Mesothelial cell of epicardium (in vitro differentiated cells): ENCODE data around the gene RSU1. TPM values are rescaled to one million over a fixed set of nuclear protein-coding genes. Genes with fewer than 3 reads are reported as not detected.

Experiments used
- DNase-seq, 2 experiments: peaks; one replicate each; pipeline ENCODE4 v3.0.0; 2021; ENCODE audit warnings: low spot score in 2 of 2; ENCODE audit not compliant: unreplicated experiment in 2 of 2
- H3K27ac Mint-ChIP-seq: 2 replicates; pipeline ENCODE4 v1.8.0; 2021; ENCODE audit warnings: mixed read lengths
- H3K27me3 Mint-ChIP-seq: 2 replicates; pipeline ENCODE4 v1.8.0; 2021; ENCODE audit warnings: low read depth, mixed read lengths
- H3K36me3 Mint-ChIP-seq: 2 replicates; pipeline ENCODE4 v1.8.0; 2021; ENCODE audit warnings: mixed read lengths
- H3K4me1 Mint-ChIP-seq: 2 replicates; pipeline ENCODE4 v1.8.0; 2021; ENCODE audit warnings: mixed read lengths
- H3K4me3 Mint-ChIP-seq: 2 replicates; pipeline ENCODE4 v1.8.0; 2021; ENCODE audit warnings: mild to moderate bottlenecking, moderate library complexity, mixed read lengths
- H3K9me3 Mint-ChIP-seq: 2 replicates; pipeline ENCODE4 v1.8.0; 2021; ENCODE audit warnings: mixed read lengths
- CTCF ChIP-seq: fragments of 200-600 bp; sonication (generic); IDR thresholded peaks from one replicate; pipeline ENCODE4 v1.5.0; 2021; ENCODE audit warnings: antibody characterized with exemption; ENCODE audit not compliant: unreplicated experiment
- total RNA-seq: library from RNA; stranded (reverse); gene quantifications from 3 replicates; pipeline ENCODE4 v1.2.1, GENCODE V29; 2021

RSU1 gene
- total RNA-seq, 1 donor from 2014 or later: 36.2 TPM

- H3K4me1 Mint-ChIP-seq: peaks cover 11% of the 10 kb centered on the region
- no peak for TF ChIP-seq CTCF
- no peak overlapping the region for H3K4me3 Mint-ChIP-seq
- no peaks in the 10 kb centered on the region for H3K36me3 Mint-ChIP-seq
- no peak for DNase-seq
- H3K27me3 Mint-ChIP-seq: peaks cover 4% of the 10 kb centered on the region
- no peaks in the 10 kb centered on the region for H3K9me3 Mint-ChIP-seq
- no peak overlapping the region for H3K27ac Mint-ChIP-seq
These were observed 164.0 kb downstream of the RSU1 start for GRCh38 chr10:16653224-16653623.

GRCh38 chr10:16652154-16652553 is 165.1 kb downstream of the RSU1 start:
- TF ChIP-seq CTCF: no peak
- no peaks in the 10 kb centered on the region for H3K36me3 Mint-ChIP-seq
- no peaks in the 10 kb centered on the region for H3K9me3 Mint-ChIP-seq

DNA sequence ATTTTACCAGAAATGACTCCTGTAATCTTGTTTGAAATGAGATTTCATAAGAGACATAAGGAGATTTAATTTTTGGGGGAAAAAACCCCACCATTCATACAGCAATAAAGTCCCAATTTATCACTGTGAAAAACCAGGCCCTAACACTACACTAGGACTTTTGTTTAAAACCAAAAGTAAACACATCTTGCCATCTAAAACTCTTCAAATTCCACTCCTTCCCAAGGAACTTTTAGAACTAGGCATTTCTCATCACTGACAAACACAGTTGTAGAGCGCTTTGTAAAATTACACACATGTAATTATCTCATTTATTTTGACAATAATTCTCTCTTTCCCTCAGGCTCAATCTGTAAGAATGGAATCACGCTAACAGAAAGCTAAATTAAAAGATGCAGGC is 167.5 kb downstream of the RSU1 start:
- Mint-ChIP-seq H3K4me3 (no peak overlapping the region), H3K27ac (no peak overlapping the region), H3K27me3 (peaks cover 6% of the 10 kb centered on the region), H3K9me3 (no peaks in the 10 kb centered on the region), H3K4me1 (peaks cover 11% of the 10 kb centered on the region), H3K36me3 (no peaks in the 10 kb centered on the region)
- no peak for TF ChIP-seq CTCF
- DNase-seq: no peak

More at GRCh38 chr10:16652154-16652553, 165.1 kb downstream of the RSU1 start:
- DNase-seq: no peak
- Mint-ChIP-seq H3K27me3 (peaks cover 4% of the 10 kb centered on the region), H3K4me3 (no peak overlapping the region), H3K27ac (no peak overlapping the region), H3K4me1 (peaks cover 11% of the 10 kb centered on the region)

DNA sequence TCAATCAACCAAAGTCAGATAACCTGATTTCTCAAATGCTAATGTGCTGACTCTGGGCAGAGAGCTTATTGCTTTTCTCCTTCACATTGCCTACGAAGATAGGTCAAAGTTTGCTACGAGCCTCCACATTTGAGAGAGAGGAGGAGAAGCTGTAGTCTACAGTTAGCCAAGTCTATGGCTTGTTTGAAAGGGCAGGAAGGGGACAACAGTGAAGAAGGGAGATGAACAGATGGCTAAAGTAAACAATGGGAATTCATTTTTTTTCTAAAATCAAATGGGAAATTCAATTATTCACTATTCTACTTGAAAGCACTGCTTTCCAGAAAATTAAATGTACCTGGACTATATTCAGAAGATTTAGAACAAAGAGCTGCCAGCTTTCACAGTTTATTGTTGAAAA is 168.9 kb downstream of the RSU1 start:
- H3K4me1 Mint-ChIP-seq: peaks cover 11% of the 10 kb centered on the region
- no peak for TF ChIP-seq CTCF
- no peak for DNase-seq
- no peaks in the 10 kb centered on the region for H3K36me3 Mint-ChIP-seq
- no peak overlapping the region for H3K27ac Mint-ChIP-seq
- peaks cover 6% of the 10 kb centered on the region for H3K27me3 Mint-ChIP-seq
- H3K4me3 Mint-ChIP-seq: no peak overlapping the region
- H3K9me3 Mint-ChIP-seq: no peaks in the 10 kb centered on the region

DNA sequence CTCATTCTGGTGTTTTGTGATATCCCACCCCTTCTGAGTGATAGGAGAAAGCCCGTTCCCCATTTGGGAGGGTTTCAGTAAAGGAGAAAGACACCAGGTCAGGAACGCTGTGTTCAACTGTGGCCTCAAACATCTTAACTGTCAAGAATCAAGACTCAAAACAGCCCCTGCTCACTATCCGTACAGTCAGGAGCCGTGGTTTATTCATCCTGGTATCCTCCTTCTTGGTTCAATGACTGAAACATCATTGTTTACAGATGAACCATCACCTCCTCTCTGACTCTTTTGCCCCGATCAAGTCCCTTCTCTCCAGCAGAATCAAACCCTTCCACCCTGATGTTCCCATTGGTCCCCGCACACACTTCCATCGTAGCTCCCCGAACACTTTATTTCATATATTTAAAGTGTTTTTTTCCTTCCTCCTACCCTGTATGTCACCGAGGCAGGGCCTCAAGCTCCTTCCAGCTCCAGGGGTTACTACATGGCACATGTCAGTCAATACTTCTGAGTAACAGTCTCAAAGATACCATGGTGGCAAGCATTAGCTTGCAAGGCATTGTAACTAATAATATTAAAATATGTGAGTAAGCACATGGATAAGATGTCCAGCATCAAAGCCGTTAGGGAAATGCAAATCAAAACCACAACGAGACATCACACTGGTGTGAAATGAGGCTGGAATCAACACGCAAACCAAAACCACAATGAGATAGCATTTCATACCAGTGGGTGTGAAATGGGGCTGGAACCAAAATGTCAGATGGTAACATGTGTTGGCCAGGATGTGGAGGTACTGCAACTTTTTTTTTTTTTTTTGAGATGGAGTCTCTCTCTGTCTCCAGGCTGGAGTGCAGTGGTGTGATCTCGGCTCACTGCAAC is 170.8 kb downstream of the RSU1 start:
- DNase-seq: no peak
- no peaks in the 10 kb centered on the region for H3K36me3 Mint-ChIP-seq
- H3K4me3 Mint-ChIP-seq: no peak overlapping the region

More for the DNA sequence above, 170.8 kb downstream of the RSU1 start:
- Mint-ChIP-seq H3K4me1 (peaks cover 7% of the 10 kb centered on the region), H3K27me3 (peaks cover 3% of the 10 kb centered on the region), H3K9me3 (no peaks in the 10 kb centered on the region), H3K27ac (no peak overlapping the region)
- TF ChIP-seq CTCF: no peak
